Esophagus muscularis mucosa (tissue), 4 donors: ENCODE measurements around the gene SLC35E1. TPM values are rescaled to one million over a fixed set of nuclear protein-coding genes. Genes with fewer than 3 reads are reported as not detected.

ENCODE experiments used
- DNase-seq: peaks from one replicate; pipeline ENCODE4 v3.0.0-alpha.2; 2017; ENCODE audit errors: extremely low spot score
- H3K27ac ChIP-seq, 4 donors: fragments of 200-600 bp; sonication (generic); replicated peaks in 1 of 4; 1 replicate in 3 of 4; 2 replicates in 1 of 4; pipeline ENCODE4 v1.5.1; 2016 to 2019; ENCODE audit warnings: mild to moderate bottlenecking in 1 of 4
- H3K27me3 ChIP-seq, 4 donors: fragments of 200-600 bp; sonication (generic); one replicate each; pipeline versions ENCODE4 v1.5.1 to v1.6.0; 2016 to 2019
- H3K36me3 ChIP-seq, 4 donors: fragments of 200-600 bp; sonication (generic); one replicate each; pipeline ENCODE4 v1.5.1; 2016 to 2019
- H3K4me1 ChIP-seq, 4 donors: fragments of 200-600 bp; sonication (generic); one replicate each; pipeline ENCODE4 v1.5.1; 2016 to 2019
- H3K4me3 ChIP-seq, 4 donors: fragments of 200-600 bp; sonication (generic); 1 replicate in 2 of 4; 2 replicates in 2 of 4; pipeline ENCODE4 v1.5.1; 2016 to 2019; ENCODE audit warnings: mild to moderate bottlenecking in 4 of 4, moderate library complexity in 1 of 4
- H3K9me3 ChIP-seq, 4 donors: fragments of 200-600 bp; sonication (generic); 1 replicate in 3 of 4; 2 replicates in 1 of 4; pipeline ENCODE4 v1.5.1; 2016 to 2019
- CTCF ChIP-seq, 3 experiments: fragments of 200-600 bp in 2 of 3; fragments of 450-650 bp in 1 of 3; sonication (generic) in 2 of 3; IDR thresholded peaks; one replicate each; pipeline ENCODE4 v1.5.1; 2017 to 2019; ENCODE audit warnings: antibody characterized with exemption in 3 of 3, mild to moderate bottlenecking in 2 of 3, moderate library complexity in 1 of 3
- EP300 ChIP-seq: sonication (generic); formaldehyde crosslinking; IDR thresholded peaks from one replicate; pipeline ENCODE4 v1.6.1; 2017; ENCODE audit warnings: antibody characterized with exemption
- POLR2A ChIP-seq: fragments of 450-650 bp; IDR thresholded peaks from one replicate; pipeline ENCODE4 v1.6.1; 2017; ENCODE audit warnings: antibody characterized with exemption, moderate library complexity, mild to moderate bottlenecking, low read depth
- POLR2AphosphoS5 ChIP-seq, 2 donors: sonication (generic); formaldehyde crosslinking; IDR thresholded peaks; one replicate each; pipeline ENCODE4 v1.6.1; 2017; ENCODE audit warnings: antibody characterized with exemption in 2 of 2
- WGBS: methylation state at CpG from one replicate; pipeline ENCODE4 v1.1.5; 2018; 5-methylcytosine and 5-hydroxymethylcytosine counted together
- intact Hi-C: fragments of 100-400 bp; cut with DNase I; formaldehyde crosslinking; loops from one replicate; pipeline ENCODE4 v1.15.1; 2023
- total RNA-seq, 4 donors: library from RNA; depleted of rRNA; stranded (reverse); fragments of >200 nt; gene quantifications; one replicate each; pipeline versions ENCODE4 v1.1.0 to v1.2.1, GENCODE V29; 2016

Gene SLC35E1
- total RNA-seq, 4 donors from 2014 or later, result 22.8 to 39.7 (median 34.0) TPM

DNA sequence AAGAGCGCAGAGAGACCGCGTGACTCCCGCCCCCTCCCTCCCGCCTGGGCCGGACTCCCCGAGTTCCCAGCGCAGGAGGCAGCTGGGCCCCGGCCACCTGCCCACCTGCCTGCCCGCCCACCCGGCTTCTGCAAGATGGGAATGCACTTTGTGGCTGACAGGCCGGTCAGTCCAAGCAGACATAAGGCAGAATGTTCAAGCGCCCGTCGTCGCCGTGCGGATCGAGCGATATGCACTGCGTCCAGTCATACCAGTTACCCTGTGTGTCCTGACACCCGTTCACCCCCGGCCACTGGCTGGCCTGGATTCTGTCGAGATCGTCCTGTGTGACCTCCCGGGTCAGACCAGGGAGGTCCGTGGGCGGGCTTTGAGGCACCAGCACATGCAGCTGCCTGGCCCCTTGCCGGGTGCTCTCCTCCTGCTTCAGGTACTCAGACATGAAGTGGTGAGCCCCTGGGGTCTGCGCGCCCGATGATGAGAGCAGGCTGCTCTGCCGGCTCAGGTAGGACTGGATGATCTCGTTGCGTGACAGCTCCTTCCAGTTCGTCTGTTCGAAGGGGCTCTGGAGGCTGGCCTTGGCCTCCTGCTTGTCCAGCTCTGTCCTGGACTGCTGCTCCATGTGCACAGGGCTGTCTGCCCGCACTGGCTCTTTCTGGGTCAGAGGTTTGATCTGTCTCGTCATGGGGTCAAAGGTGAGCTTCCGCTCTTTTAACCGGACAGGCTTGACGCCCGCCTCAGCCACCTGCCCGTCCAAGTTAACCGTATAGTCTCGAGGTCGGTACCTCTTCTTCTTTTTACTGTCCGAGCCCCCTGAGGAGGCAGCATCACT is 3.9 kb upstream of the SLC35E1 start:
- H3K4me1 ChIP-seq, result peaks cover 34 to 82% (median 50%) of the 10 kb centered on the region in 4 donors

DNA sequence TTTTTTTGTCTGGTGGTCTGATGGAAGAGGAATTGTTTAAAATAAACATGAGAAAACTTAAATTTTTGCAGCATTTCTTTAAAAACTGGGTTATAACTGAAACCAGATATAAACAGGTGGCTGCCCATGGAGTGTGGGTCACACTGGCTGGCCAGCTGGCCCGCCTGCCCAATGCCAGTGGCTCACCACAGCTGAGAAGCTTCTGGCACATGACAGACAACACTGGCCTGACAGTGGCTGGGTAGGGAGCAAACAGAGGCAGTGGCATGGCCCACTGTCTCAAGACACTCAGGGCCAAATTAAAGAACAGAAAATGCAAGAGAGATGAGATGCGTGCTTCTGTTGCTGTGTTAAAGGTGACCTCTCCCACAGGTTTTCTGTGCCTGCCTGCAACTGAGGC is 3.1 kb upstream of the SLC35E1 start:
- no peak for DNase-seq
- H3K9me3 ChIP-seq, result no peaks in the 10 kb centered on the region
- H3K27me3 ChIP-seq, result no peaks in the 10 kb centered on the region
- TF ChIP-seq POLR2A, result no peak
- TF ChIP-seq EP300, result no peak
- no peak for TF ChIP-seq CTCF (IDR thresholded peaks at IDR 0.05)
- TF ChIP-seq POLR2AphosphoS5 (IDR thresholded peaks at IDR 0.05), result no peak
- H3K27ac ChIP-seq, result no peak overlapping the region
- H3K4me1 ChIP-seq, result peaks cover 32 to 83% (median 53%) of the 10 kb centered on the region in 4 donors
- H3K4me3 ChIP-seq, result no peak overlapping the region
- peaks cover 28 to 52% (median 43%) of the 10 kb centered on the region in 4 donors for H3K36me3 ChIP-seq
- 85% methylated on average over 2 of the region's 2 CpGs for WGBS
- intact Hi-C loops, result no loop called here

More for the DNA sequence above, 3.9 kb upstream of the SLC35E1 start:
- WGBS, result 86% methylated on average over 33 of the region's 48 CpGs
- Histone ChIP-seq H3K4me3 (no peak overlapping the region), H3K36me3 (peaks cover 28 to 52% (median 43%) of the 10 kb centered on the region in 4 donors), H3K9me3 (no peaks in the 10 kb centered on the region), H3K27ac (no peak overlapping the region), H3K27me3 (no peaks in the 10 kb centered on the region)
- TF ChIP-seq EP300, result no peak
- no peak for TF ChIP-seq CTCF (IDR thresholded peaks at IDR 0.05)
- no peak for TF ChIP-seq POLR2AphosphoS5 (IDR thresholded peaks at IDR 0.05)
- TF ChIP-seq POLR2A, result no peak
- DNase-seq, result no peak
- intact Hi-C loops, result no loop called here

DNA sequence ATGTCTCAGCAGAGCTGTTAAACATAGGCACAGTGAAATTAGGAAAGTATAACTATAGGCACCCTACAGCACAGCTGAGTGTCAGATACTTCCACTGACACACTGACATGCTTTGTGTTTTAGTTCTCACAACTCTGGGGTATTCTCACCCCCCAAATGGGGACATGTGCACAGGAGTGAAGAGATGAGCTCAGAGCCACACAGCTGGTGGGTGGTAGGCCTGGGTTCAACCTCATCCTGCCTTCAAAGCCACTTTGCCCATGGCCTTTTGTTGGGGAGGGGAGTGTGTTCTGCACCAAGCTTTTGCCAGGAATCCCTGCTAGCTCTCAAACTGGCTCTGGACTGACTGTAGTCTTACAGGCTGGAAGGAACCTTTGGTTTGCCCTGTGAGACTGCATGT is 1.7 kb upstream of the SLC35E1 start:
- peaks cover 28 to 56% (median 47%) of the 10 kb centered on the region in 4 donors for H3K36me3 ChIP-seq

DNA sequence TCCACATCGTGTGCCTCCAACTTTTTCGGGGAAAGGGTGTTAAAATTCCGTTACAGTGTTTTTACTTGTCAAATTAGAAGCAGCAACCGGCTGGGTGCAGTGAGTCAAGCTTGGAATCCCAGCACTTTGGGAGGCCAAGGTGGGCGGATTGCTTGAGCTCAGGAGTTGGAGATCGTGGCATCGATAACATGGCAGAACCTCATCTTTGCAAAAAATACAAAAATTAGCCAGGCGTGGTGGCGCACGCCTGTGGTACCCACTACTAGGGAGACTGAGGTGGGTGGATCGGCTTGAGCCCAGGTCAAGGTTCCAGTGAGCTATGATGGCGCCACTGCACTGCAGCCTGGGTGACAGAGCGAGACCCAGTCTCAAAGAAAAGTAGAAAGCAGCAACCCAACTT is 1.1 kb upstream of the SLC35E1 start:
- DNase-seq, result no peak
- peak overlapping the region; percentile 68 to 97 (median 72) for H3K4me3 ChIP-seq
- WGBS, result 52% methylated on average over 11 of the region's 13 CpGs
- TF ChIP-seq POLR2AphosphoS5 (IDR thresholded peaks at IDR 0.05) (no peak), POLR2A (no peak), EP300 (no peak), CTCF (IDR thresholded peaks at IDR 0.05) (no peak)
- H3K4me1 ChIP-seq, result peaks cover 29 to 85% (median 50%) of the 10 kb centered on the region in 4 donors
- intact Hi-C loops, result loop anchor here (5.0 kb wide), 1 partner anchor 54 kb away; the partner anchor contains the start of gene MED26
- no peaks in the 10 kb centered on the region for H3K27me3 ChIP-seq
- peaks cover 28 to 56% (median 45%) of the 10 kb centered on the region in 4 donors for H3K36me3 ChIP-seq
- H3K27ac ChIP-seq, result peak overlapping the region; percentile 78 to 91 (median 86)
- H3K9me3 ChIP-seq, result no peaks in the 10 kb centered on the region

More for the DNA sequence above, 1.7 kb upstream of the SLC35E1 start:
- Histone ChIP-seq H3K4me3 (peak overlapping the region in 3 of 4 donors; percentile 68 to 74 (median 69)), H3K27me3 (no peaks in the 10 kb centered on the region), H3K9me3 (no peaks in the 10 kb centered on the region), H3K4me1 (peaks cover 29 to 83% (median 50%) of the 10 kb centered on the region in 4 donors), H3K27ac (peak overlapping the region in 2 of 4 donors; percentile 82 to 91)
- intact Hi-C loops, result loop anchor here (5.0 kb wide), 1 partner anchor 53 kb away; the partner anchor contains the start of gene MED26
- no peak for DNase-seq
- no peak for TF ChIP-seq POLR2A
- TF ChIP-seq EP300, result no peak
- TF ChIP-seq CTCF (IDR thresholded peaks at IDR 0.05), result no peak
- TF ChIP-seq POLR2AphosphoS5 (IDR thresholded peaks at IDR 0.05), result no peak
